AG09309 (cell line): ENCODE results near the gene KNSTRN.

Source experiments
- DNase-seq: peaks from one replicate; pipeline ENCODE4 v3.0.0-alpha.2; 2010; ENCODE audit warnings: low read depth
- H3K4me3 ChIP-seq: 2 replicates; pipeline ENCODE4 v1.5.1; 2011; ENCODE audit warnings: mild to moderate bottlenecking, low read depth, low read length, moderate library complexity; ENCODE audit not compliant: control insufficient read depth
- CTCF ChIP-seq: IDR thresholded peaks from 2 replicates; pipeline ENCODE4 v1.5.1; 2011; ENCODE audit warnings: mild to moderate bottlenecking, low read depth, low read length, inconsistent platforms; ENCODE audit not compliant: insufficient read depth, control insufficient read depth; ENCODE audit errors: missing control alignments

The KNSTRN gene

GRCh38 chr15:40441565-40442531 lies 59.3 kb downstream of the KNSTRN start:
- no peak for TF ChIP-seq CTCF
- H3K4me3 ChIP-seq = peak overlapping the region; percentile 74
- no peak for DNase-seq

GRCh38 chr15:40443255-40443654 lies 60.7 kb downstream of the KNSTRN start:
- TF ChIP-seq CTCF = no peak
- no peak for DNase-seq
- no peak overlapping the region for H3K4me3 ChIP-seq

- H3K4me3 ChIP-seq = no peak overlapping the region
- no peak for TF ChIP-seq CTCF
- DNase-seq = no peak
These were observed 61.3 kb downstream of the KNSTRN start for GRCh38 chr15:40443846-40444245.
